Erythroblast (primary cell): ENCODE results near the gene CHRNA7.

Experiments
- GATA1 ChIP-seq: IDR thresholded peaks from 2 replicates; pipeline ENCODE4 v1.6.1; 2011; ENCODE audit warnings: low read depth, mild to moderate bottlenecking, control low read depth, low read length, moderate library complexity
- POLR2A ChIP-seq: IDR thresholded peaks from 2 replicates; pipeline ENCODE4 v1.6.1; 2011; ENCODE audit warnings: mild to moderate bottlenecking, low read length

GRCh38 chr15:32112101-32112500 is 81.8 kb downstream of the CHRNA7 start:
- TF ChIP-seq POLR2A, result no peak
- TF ChIP-seq GATA1, result no peak
